GM12878 (cell line): ENCODE results near the gene PARP15.

ENCODE experiments used
- ESRRA ChIP-seq: IDR thresholded peaks from 2 replicates; pipeline ENCODE4 v1.6.1; 2012; ENCODE audit warnings: mild to moderate bottlenecking, low read length, improper control_type of control experiment
- GABPA ChIP-seq: IDR thresholded peaks from 2 replicates; pipeline ENCODE4 v1.6.1; 2014; ENCODE audit warnings: antibody characterized with exemption, low read depth, mild to moderate bottlenecking, inconsistent platforms
- MYC ChIP-seq: IDR thresholded peaks from 2 replicates; pipeline ENCODE4 v1.6.1; 2011; ENCODE audit warnings: mild to moderate bottlenecking, low read length, moderate library complexity, inconsistent platforms; ENCODE audit not compliant: insufficient read depth, insufficient replicate concordance, insufficient read length, severe bottlenecking
- NBN ChIP-seq: fragments of 450-650 bp; IDR thresholded peaks from 2 replicates; pipeline ENCODE4 v1.6.1; 2016
- PAX5 ChIP-seq: IDR thresholded peaks from 2 replicates; pipeline ENCODE4 v1.6.1; 2011; ENCODE audit warnings: low read depth, low read length, borderline replicate concordance
- POLR2A ChIP-seq: IDR thresholded peaks from 2 replicates; pipeline ENCODE4 v1.6.1; 2011; ENCODE audit warnings: low read depth, mild to moderate bottlenecking, low read length
- POLR2AphosphoS5 ChIP-seq: IDR thresholded peaks from 2 replicates; pipeline ENCODE4 v1.6.1; 2011; ENCODE audit warnings: mild to moderate bottlenecking, low read length, inconsistent platforms
- SP1 ChIP-seq: IDR thresholded peaks from one replicate; pipeline ENCODE4 v1.6.1; 2011; ENCODE audit warnings: low read depth, low read length
- SPI1 ChIP-seq: IDR thresholded peaks from 2 replicates; pipeline ENCODE4 v1.6.1; 2011; ENCODE audit warnings: low read depth, mild to moderate bottlenecking, low read length, moderate library complexity, borderline replicate concordance; ENCODE audit not compliant: insufficient read depth
- TAF1 ChIP-seq: IDR thresholded peaks from 2 replicates; pipeline ENCODE4 v1.6.1; 2011; ENCODE audit warnings: mild to moderate bottlenecking, low read depth, low read length, borderline replicate concordance
- USF1 ChIP-seq: IDR thresholded peaks from 2 replicates; pipeline ENCODE4 v1.6.1; 2011; ENCODE audit warnings: borderline replicate concordance, low read depth, mild to moderate bottlenecking, moderate library complexity, mixed read lengths, low read length; ENCODE audit not compliant: insufficient read depth; ENCODE audit errors: extremely low read length
- ZNF687 ChIP-seq: fragments of 450-650 bp; IDR thresholded peaks from 2 replicates; pipeline ENCODE4 v1.6.1; 2017; ENCODE audit warnings: mild to moderate bottlenecking, moderate library complexity
- ZZZ3 ChIP-seq: IDR thresholded peaks from 2 replicates; pipeline ENCODE4 v1.6.1; 2011; ENCODE audit warnings: low read depth; ENCODE audit not compliant: control insufficient read depth, insufficient read length
- TF ChIP-seq, protein P1 (sequence below), 3 experiments: IDR thresholded peaks in 2 of 3; conservative IDR thresholded peaks in 1 of 3; 2 replicates each; pipeline ENCODE4 v1.5.1; 2011; ENCODE audit warnings: low read depth in 3 of 3, low read length in 3 of 3, mild to moderate bottlenecking in 3 of 3, control low read depth in 2 of 3, moderate library complexity in 2 of 3, inconsistent platforms in 1 of 3, mixed read lengths in 1 of 3; ENCODE audit not compliant: control insufficient read depth in 2 of 3, insufficient read depth in 1 of 3; ENCODE audit errors: extremely low read depth in 1 of 3

DNA sequence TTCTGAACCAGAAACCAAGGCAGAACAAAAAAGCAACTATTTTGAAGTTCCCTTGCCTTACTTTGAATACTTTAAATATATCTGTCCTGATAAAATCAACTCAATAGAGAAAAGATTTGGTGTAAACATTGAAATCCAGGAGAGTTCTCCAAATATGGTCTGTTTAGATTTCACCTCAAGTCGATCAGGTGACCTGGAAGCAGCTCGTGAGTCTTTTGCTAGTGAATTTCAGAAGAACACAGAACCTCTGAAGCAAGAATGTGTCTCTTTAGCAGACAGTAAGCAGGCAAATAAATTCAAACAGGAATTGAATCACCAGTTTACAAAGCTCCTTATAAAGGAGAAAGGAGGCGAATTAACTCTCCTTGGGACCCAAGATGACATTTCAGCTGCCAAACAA lies 8.7 kb upstream of the PARP15 start:
- TF ChIP-seq TAF1 (no peak), USF1 (no peak), NBN (no peak), POLR2A (no peak), MYC (no peak), POLR2AphosphoS5 (no peak), PAX5 (no peak), ESRRA (no peak), ZZZ3 (no peak), GABPA (no peak), ZNF687 (no peak), SP1 (no peak), SPI1 (no peak)
- TF ChIP-seq, protein P1, sequence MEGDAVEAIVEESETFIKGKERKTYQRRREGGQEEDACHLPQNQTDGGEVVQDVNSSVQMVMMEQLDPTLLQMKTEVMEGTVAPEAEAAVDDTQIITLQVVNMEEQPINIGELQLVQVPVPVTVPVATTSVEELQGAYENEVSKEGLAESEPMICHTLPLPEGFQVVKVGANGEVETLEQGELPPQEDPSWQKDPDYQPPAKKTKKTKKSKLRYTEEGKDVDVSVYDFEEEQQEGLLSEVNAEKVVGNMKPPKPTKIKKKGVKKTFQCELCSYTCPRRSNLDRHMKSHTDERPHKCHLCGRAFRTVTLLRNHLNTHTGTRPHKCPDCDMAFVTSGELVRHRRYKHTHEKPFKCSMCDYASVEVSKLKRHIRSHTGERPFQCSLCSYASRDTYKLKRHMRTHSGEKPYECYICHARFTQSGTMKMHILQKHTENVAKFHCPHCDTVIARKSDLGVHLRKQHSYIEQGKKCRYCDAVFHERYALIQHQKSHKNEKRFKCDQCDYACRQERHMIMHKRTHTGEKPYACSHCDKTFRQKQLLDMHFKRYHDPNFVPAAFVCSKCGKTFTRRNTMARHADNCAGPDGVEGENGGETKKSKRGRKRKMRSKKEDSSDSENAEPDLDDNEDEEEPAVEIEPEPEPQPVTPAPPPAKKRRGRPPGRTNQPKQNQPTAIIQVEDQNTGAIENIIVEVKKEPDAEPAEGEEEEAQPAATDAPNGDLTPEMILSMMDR (IDR thresholded peaks at IDR 0.05 in 2 of 3, conservative IDR thresholded peaks at IDR 0.05 in 1 of 3; ENCODE audit: control insufficient read depth in 2 of 3, extremely low read depth in 1 of 3, insufficient read depth in 1 of 3, low read depth in 3 of 3, low read length in 3 of 3) = no peak
